PC-3 (cell line): ENCODE measurements around the gene CDK5. TPM values are rescaled to one million over a fixed set of nuclear protein-coding genes. Genes with fewer than 3 reads are reported as not detected.

Experiments
- ATAC-seq: fragments of 200-7000 bp; cut with Tn5 transposase; 2 replicates; pipeline ENCODE4 v1.9.1; 2020; ENCODE audit warnings: mild to moderate bottlenecking, moderate library complexity
- BruUV-seq: library from RNA; stranded (reverse); fragments of 400-500 nt; replicated peaks from 2 replicates; lab custom pipeline; 2021; lab: Mats Ljungman, UMichigan
- CTCF ChIA-PET: fragments of 300-600 bp; sonication (Branson Sonifier 250); formaldehyde crosslinking; loops from one replicate; lab custom pipeline; 2022; ENCODE audit warnings: antibody characterized with exemption; lab: Charles Lee
- POLR2A ChIA-PET: fragments of 300-600 bp; sonication (Branson Sonifier 250); formaldehyde crosslinking; loops from one replicate; lab custom pipeline; 2022; ENCODE audit warnings: antibody characterized with exemption; ENCODE audit not compliant: unreplicated experiment; lab: Charles Lee
- DNase-seq: peaks from one replicate; pipeline ENCODE4 v3.0.0-alpha.2; 2015
- H2AFZ ChIP-seq: fragments of 300-600 bp; sonication (generic); 2 replicates; pipeline ENCODE4 v1.6.0; 2016; ENCODE audit warnings: antibody characterized with exemption, low read length
- H3F3A ChIP-seq: fragments of 300-600 bp; sonication (generic); one replicate; pipeline ENCODE4 v1.6.0; 2017; ENCODE audit warnings: antibody characterized with exemption, low read length, control low read depth, mild to moderate bottlenecking; ENCODE audit not compliant: unreplicated experiment
- H3K27ac ChIP-seq: fragments of 300-600 bp; sonication (generic); 2 replicates; pipeline ENCODE4 v1.5.1; 2016; ENCODE audit warnings: mild to moderate bottlenecking, low read length
- H3K27me3 ChIP-seq: fragments of 300-600 bp; sonication (generic); 2 replicates; pipeline ENCODE4 v1.6.1; 2016; ENCODE audit warnings: low read length, mixed read lengths
- H3K36me3 ChIP-seq: fragments of 300-600 bp; sonication (generic); 2 replicates; pipeline ENCODE4 v1.6.1; 2016; ENCODE audit warnings: low read depth, mixed run types, low read length, mixed read lengths
- H3K4me1 ChIP-seq: fragments of 300-600 bp; sonication (generic); 2 replicates; pipeline ENCODE4 v1.5.1; 2016; ENCODE audit warnings: low read length; ENCODE audit not compliant: insufficient read depth
- H3K4me2 ChIP-seq: fragments of 300-600 bp; sonication (generic); 2 replicates; pipeline ENCODE4 v1.6.0; 2016; ENCODE audit warnings: low read length
- H3K4me3 ChIP-seq: fragments of 300-600 bp; sonication (generic); 2 replicates; pipeline ENCODE4 v1.5.1; 2016; ENCODE audit warnings: mild to moderate bottlenecking, low read length, mixed read lengths
- H3K79me2 ChIP-seq: fragments of 300-600 bp; sonication (generic); 2 replicates; pipeline ENCODE4 v1.6.1; 2017; ENCODE audit warnings: low read length, mixed read lengths
- H3K9ac ChIP-seq: fragments of 300-600 bp; sonication (generic); 2 replicates; pipeline ENCODE4 v1.6.0; 2016; ENCODE audit warnings: mild to moderate bottlenecking, low read length
- H3K9me2 ChIP-seq: fragments of 300-600 bp; sonication (generic); replicated peaks from 2 replicates; pipeline ENCODE4 v1.6.1; 2016; ENCODE audit warnings: mixed run types, low read length, mixed read lengths
- H3K9me3 ChIP-seq: fragments of 300-600 bp; sonication (generic); 2 replicates; pipeline ENCODE4 v1.6.1; 2016; ENCODE audit warnings: low read length, mixed read lengths
- H4K20me1 ChIP-seq: fragments of 300-600 bp; sonication (generic); 2 replicates; pipeline ENCODE4 v1.6.1; 2016; ENCODE audit warnings: low read length, mixed read lengths
- EZH2 ChIP-seq: fragments of 300-600 bp; sonication (generic); IDR thresholded peaks from one replicate; pipeline ENCODE4 v1.6.1; 2017; ENCODE audit warnings: antibody characterized with exemption, mild to moderate bottlenecking, low read length; ENCODE audit not compliant: unreplicated experiment
- EZH2phosphoT487 ChIP-seq: fragments of 300-600 bp; sonication (generic); IDR thresholded peaks from 2 replicates; pipeline ENCODE4 v1.6.1; 2018; ENCODE audit warnings: mild to moderate bottlenecking, antibody characterized with exemption, low read length, borderline replicate concordance
- intact Hi-C: fragments of 100-400 bp; cut with micrococcal nuclease; formaldehyde crosslinking; loops from 2 replicates; pipeline ENCODE4 v1.9.0; 2023
- total RNA-seq: library from RNA; depleted of rRNA; stranded (reverse); fragments of >200 nt; gene quantifications from 2 replicates; pipeline ENCODE4 v1.2.3, GENCODE V29; 2014; rRNA removed
- TF ChIP-seq, protein P1 (sequence below): fragments of 300-600 bp; sonication (generic); conservative IDR thresholded peaks from 2 replicates; pipeline ENCODE4 v1.5.1; 2017; ENCODE audit warnings: antibody characterized with exemption, low read depth, mild to moderate bottlenecking, low read length

The CDK5 gene
- total RNA-seq, 1 experiment from 2014 or later = 40.1 TPM

- POLR2A ChIA-PET = no interaction called here
- no peak overlapping the region for H3K9ac ChIP-seq
- no peak overlapping the region for H3K4me3 ChIP-seq
- H3K27me3 ChIP-seq = no peaks in the 10 kb centered on the region
- no peaks in the 10 kb centered on the region for H3K9me2 ChIP-seq
- H3F3A ChIP-seq = no peaks in the 10 kb centered on the region
- no peak overlapping the region for H3K27ac ChIP-seq
- no peak for ATAC-seq
- no peak overlapping the region for H2AFZ ChIP-seq
- no peaks in the 10 kb centered on the region for H3K79me2 ChIP-seq
- CTCF ChIA-PET = no interaction called here
- no peaks in the 10 kb centered on the region for H4K20me1 ChIP-seq
- no TSS peak for BruUV-seq
- H3K9me3 ChIP-seq = no peaks in the 10 kb centered on the region
- H3K4me1 ChIP-seq = peaks cover 9% of the 10 kb centered on the region
- intact Hi-C loops = no loop called here
- TF ChIP-seq, protein P1, sequence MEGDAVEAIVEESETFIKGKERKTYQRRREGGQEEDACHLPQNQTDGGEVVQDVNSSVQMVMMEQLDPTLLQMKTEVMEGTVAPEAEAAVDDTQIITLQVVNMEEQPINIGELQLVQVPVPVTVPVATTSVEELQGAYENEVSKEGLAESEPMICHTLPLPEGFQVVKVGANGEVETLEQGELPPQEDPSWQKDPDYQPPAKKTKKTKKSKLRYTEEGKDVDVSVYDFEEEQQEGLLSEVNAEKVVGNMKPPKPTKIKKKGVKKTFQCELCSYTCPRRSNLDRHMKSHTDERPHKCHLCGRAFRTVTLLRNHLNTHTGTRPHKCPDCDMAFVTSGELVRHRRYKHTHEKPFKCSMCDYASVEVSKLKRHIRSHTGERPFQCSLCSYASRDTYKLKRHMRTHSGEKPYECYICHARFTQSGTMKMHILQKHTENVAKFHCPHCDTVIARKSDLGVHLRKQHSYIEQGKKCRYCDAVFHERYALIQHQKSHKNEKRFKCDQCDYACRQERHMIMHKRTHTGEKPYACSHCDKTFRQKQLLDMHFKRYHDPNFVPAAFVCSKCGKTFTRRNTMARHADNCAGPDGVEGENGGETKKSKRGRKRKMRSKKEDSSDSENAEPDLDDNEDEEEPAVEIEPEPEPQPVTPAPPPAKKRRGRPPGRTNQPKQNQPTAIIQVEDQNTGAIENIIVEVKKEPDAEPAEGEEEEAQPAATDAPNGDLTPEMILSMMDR = no peak
- TF ChIP-seq EZH2phosphoT487 (no peak), EZH2 (no peak)
- no peaks in the 10 kb centered on the region for H3K36me3 ChIP-seq
- H3K4me2 ChIP-seq = no peak overlapping the region
- no peak for DNase-seq
These were observed 52.1 kb downstream of the CDK5 start for GRCh38 chr7:151005566-151005965.

Other genes starting within 250 kb of the CDK5 start
- not detected in 2 replicates for gene AOC1, start 205.4 kb downstream of the CDK5 start, total RNA-seq
- gene KCNH2, start 79.6 kb downstream of the CDK5 start, total RNA-seq = 0.84 and 1.6 TPM in 2 replicates
- gene NOS3, start 66.9 kb downstream of the CDK5 start, total RNA-seq = 0.66 and 2.5 TPM in 2 replicates
- gene ATG9B, start 33.4 kb downstream of the CDK5 start, total RNA-seq = 1.2 and 1.3 TPM in 2 replicates
- gene ABCB8, start 29.4 kb downstream of the CDK5 start, total RNA-seq = 58.4 and 95.7 TPM in 2 replicates
- 1.7 and 2.6 TPM in 2 replicates for gene ASIC3, start 9.4 kb downstream of the CDK5 start, total RNA-seq
- gene SLC4A2, start 1.7 kb upstream of the CDK5 start, total RNA-seq = 267 and 284 TPM in 2 replicates
- 163 and 211 TPM in 2 replicates for gene FASTK, start 22.9 kb upstream of the CDK5 start, total RNA-seq
- gene TMUB1, start 25.6 kb upstream of the CDK5 start, total RNA-seq = 52.1 and 71.6 TPM in 2 replicates
- gene AGAP3, start 28.6 kb upstream of the CDK5 start, total RNA-seq = 53.5 and 88.2 TPM in 2 replicates
- not detected in 2 replicates for gene GBX1, start 109.8 kb upstream of the CDK5 start, total RNA-seq
- not detected in 2 replicates for gene ASB10, start 129.4 kb upstream of the CDK5 start, total RNA-seq
- not detected in 2 replicates for gene H2BK1, start 152.6 kb upstream of the CDK5 start, total RNA-seq
- 55.5 and 75.0 TPM in 2 replicates for gene ABCF2, start 169.3 kb upstream of the CDK5 start, total RNA-seq
- gene CHPF2, start 174.6 kb upstream of the CDK5 start, total RNA-seq = 30.1 and 36.5 TPM in 2 replicates
- gene SMARCD3, start 190.8 kb upstream of the CDK5 start, total RNA-seq = 8.6 and 9.1 TPM in 2 replicates